GM12878 (cell line): Measurements from ENCODE around the gene NTM. TPM values are rescaled to one million over a fixed set of nuclear protein-coding genes. Genes with fewer than 3 reads are reported as not detected.

Experiments
- ATAC-seq: fragments of 200-7000 bp; cut with Tn5 transposase; 3 replicates; pipeline ENCODE4 v1.9.1; 2020; ENCODE audit warnings: mild to moderate bottlenecking, moderate library complexity
- BruUV-seq: library from RNA; stranded (reverse); fragments of 400-500 nt; replicated peaks from 2 replicates; lab custom pipeline; 2021; lab: Mats Ljungman, UMichigan
- CTCF ChIA-PET: fragments of 300-600 bp; sonication (Branson Sonifier 250); formaldehyde crosslinking; extraction: SDS; loops from one replicate; lab custom pipeline; 2021; ENCODE audit warnings: inconsistent platforms; lab: Yijun Ruan, JAX
- POLR2A ChIA-PET: fragments of 350-600 bp; formaldehyde crosslinking; extraction: SDS; loops from one replicate; lab custom pipeline; 2021; ENCODE audit warnings: inconsistent platforms; lab: Charles Lee
- RAD21 ChIA-PET: fragments of 300-600 bp; sonication (Branson Sonifier 250); formaldehyde crosslinking; loops from one replicate; lab custom pipeline; 2023; ENCODE audit warnings: antibody characterized with exemption; ENCODE audit not compliant: unreplicated experiment; lab: Charles Lee
- SMC1A ChIA-PET: fragments of 300-600 bp; sonication (Branson Sonifier 250); formaldehyde crosslinking; loops from one replicate; lab custom pipeline; 2023; ENCODE audit not compliant: unreplicated experiment, uncharacterized antibody; lab: Charles Lee
- DNase-seq: peaks from one replicate; pipeline ENCODE4 v3.0.0-alpha.2; 2011; ENCODE audit warnings: low read depth, low spot score
- FAIRE-seq: peaks from 3 replicates; lab custom pipeline; 2011; peaks lifted over from hg19 to GRCh38; lab: Jason Lieb, UNC
- H2AFZ ChIP-seq: 2 replicates; pipeline ENCODE4 v1.6.0; 2011; ENCODE audit warnings: low read depth, low read length, control low read depth; ENCODE audit not compliant: control insufficient read depth
- H3K27ac ChIP-seq: 2 replicates; pipeline ENCODE4 v1.5.1; 2011; ENCODE audit warnings: control low read depth; ENCODE audit not compliant: control insufficient read depth, insufficient read depth
- H3K27me3 ChIP-seq, 2 experiments: replicated peaks in 1 of 2; 2 replicates each; pipeline versions ENCODE4 v1.6.0 to v1.6.1; 2011; ENCODE audit warnings: low read length in 1 of 2; ENCODE audit not compliant: control insufficient read depth in 2 of 2, insufficient read depth in 2 of 2
- H3K36me3 ChIP-seq, 2 experiments: 2 replicates each; pipeline ENCODE4 v1.5.1; 2011; ENCODE audit warnings: low read length in 1 of 2; ENCODE audit not compliant: control insufficient read depth in 2 of 2, insufficient read depth in 2 of 2
- H3K4me1 ChIP-seq: 2 replicates; pipeline ENCODE4 v1.6.1; 2011; ENCODE audit warnings: mild to moderate bottlenecking, low read length, moderate library complexity, mixed read lengths; ENCODE audit not compliant: control insufficient read depth, insufficient read depth
- H3K4me2 ChIP-seq: 2 replicates; pipeline ENCODE4 v1.6.0; 2011; ENCODE audit warnings: control low read depth; ENCODE audit not compliant: control insufficient read depth, insufficient read depth
- H3K4me3 ChIP-seq: fragments of 200-600 bp; sonication (generic); 2 replicates; pipeline ENCODE4 v1.5.1; 2016
- H3K79me2 ChIP-seq: 2 replicates; pipeline ENCODE4 v1.6.0; 2011; ENCODE audit warnings: low read length; ENCODE audit not compliant: control insufficient read depth, insufficient read depth
- H3K9ac ChIP-seq: 2 replicates; pipeline ENCODE4 v1.8.0; 2011; ENCODE audit warnings: low read length, control low read depth, mixed read lengths; ENCODE audit not compliant: control insufficient read depth, insufficient read depth
- H3K9me3 ChIP-seq: replicated peaks from 3 replicates; pipeline ENCODE4 v1.5.1; 2011; ENCODE audit warnings: mild to moderate bottlenecking, low read length; ENCODE audit not compliant: control insufficient read depth, insufficient read depth
- H4K20me1 ChIP-seq: 2 replicates; pipeline ENCODE4 v1.6.0; 2011; ENCODE audit not compliant: control insufficient read depth, insufficient read depth
- BCL11A ChIP-seq: IDR thresholded peaks from 2 replicates; pipeline ENCODE4 v1.6.1; 2011; ENCODE audit warnings: low read depth, low read length
- BMI1 ChIP-seq: fragments of 450-650 bp; IDR thresholded peaks from 2 replicates; pipeline ENCODE4 v1.6.1; 2016; ENCODE audit warnings: mild to moderate bottlenecking, moderate library complexity, borderline replicate concordance
- EED ChIP-seq: sonication (generic); IDR thresholded peaks from 2 replicates; pipeline ENCODE4 v1.6.1; 2016; ENCODE audit warnings: antibody characterized with exemption, low read depth
- ESRRA ChIP-seq: IDR thresholded peaks from 2 replicates; pipeline ENCODE4 v1.6.1; 2012; ENCODE audit warnings: mild to moderate bottlenecking, low read length, improper control_type of control experiment
- FOXK2 ChIP-seq: fragments of 450-650 bp; IDR thresholded peaks from 2 replicates; pipeline ENCODE4 v1.6.1; 2017; ENCODE audit warnings: mild to moderate bottlenecking, moderate library complexity
- KAT2A ChIP-seq: conservative IDR thresholded peaks from 2 replicates; pipeline ENCODE4 v1.6.1; 2011; ENCODE audit warnings: low read depth, low read length; ENCODE audit not compliant: control insufficient read depth
- NFIC ChIP-seq: IDR thresholded peaks from 2 replicates; pipeline ENCODE4 v1.6.1; 2012; ENCODE audit warnings: low read depth, mild to moderate bottlenecking, inconsistent platforms, low read length, moderate library complexity
- PAX8 ChIP-seq: fragments of 450-650 bp; IDR thresholded peaks from 2 replicates; pipeline ENCODE4 v1.6.1; 2017; ENCODE audit warnings: mild to moderate bottlenecking, moderate library complexity
- PML ChIP-seq: IDR thresholded peaks from 2 replicates; pipeline ENCODE4 v1.6.1; 2012; ENCODE audit warnings: low read length, inconsistent platforms
- POLR2A ChIP-seq: IDR thresholded peaks from 2 replicates; pipeline ENCODE4 v1.6.1; 2011; ENCODE audit warnings: low read depth, mild to moderate bottlenecking, low read length
- RCOR1 ChIP-seq: conservative IDR thresholded peaks from 2 replicates; pipeline ENCODE4 v1.6.1; 2012; ENCODE audit warnings: low read depth, low read length, improper control_type of control experiment
- SMAD1 ChIP-seq: fragments of 450-650 bp; IDR thresholded peaks from 2 replicates; pipeline ENCODE4 v1.6.1; 2018; ENCODE audit warnings: mild to moderate bottlenecking, low read depth; ENCODE audit not compliant: partially characterized antibody
- YY1 ChIP-seq: IDR thresholded peaks from 2 replicates; pipeline ENCODE4 v1.6.1; 2011; ENCODE audit warnings: low read depth, mild to moderate bottlenecking, low read length
- ZBTB4 ChIP-seq: fragments of 450-650 bp; formaldehyde crosslinking; IDR thresholded peaks from 2 replicates; pipeline ENCODE4 v1.4.0; 2022; ENCODE audit warnings: mild to moderate bottlenecking, moderate library complexity
- WGBS: methylation state at CpG from one replicate; pipeline ENCODE4 v1.1.6; 2016; ENCODE audit warnings: low lambda C conversion rate; ENCODE audit not compliant: insufficient replicate concordance, insufficient coverage; ENCODE audit errors: missing lambda C conversion rate; 5-methylcytosine and 5-hydroxymethylcytosine counted together
- in situ Hi-C: fragments of 300-500 bp; cut with MboI; formaldehyde crosslinking; loops from 9 replicates; pipeline ENCODE4 v1.14.3; 2018; ENCODE audit warnings: mixed read lengths
- intact Hi-C: fragments of 100-400 bp; cut with micrococcal nuclease; formaldehyde crosslinking; loops from one replicate; pipeline ENCODE4 v1.14.2; 2022; ENCODE audit not compliant: unreplicated experiment
- polyA plus RNA-seq, 11 experiments: library from polyadenylated mRNA; depleted of rRNA in 4 of 11; unstranded in 6 of 11; stranded (reverse) in 5 of 11; fragments of >200 nt; fragmentation: Nextera tagmentation in 4 of 11; fragmentation: Illumina TruSeq in 1 of 11; extraction: Ambion mirVana in 4 of 11; extraction: Trizol in 1 of 11; gene quantifications; 1 replicate in 1 of 11; 2 replicates in 10 of 11; pipeline versions ENCODE4 v1.2.1 to v1.2.3, GENCODE V29; 2011 to 2016; ENCODE audit warnings: inconsistent platforms in 2 of 11, missing spikeins in 2 of 11, low read depth in 1 of 11
- total RNA-seq, 4 experiments: library from RNA; depleted of rRNA in 3 of 4; stranded (reverse); fragments of >200 nt in 3 of 4; fragmentation: Illumina TruSeq in 1 of 4; extraction: Trizol in 1 of 4; gene quantifications; 2 replicates each; pipeline versions ENCODE4 v1.2.1 to v1.2.3, GENCODE V29; 2013 to 2021
- TF ChIP-seq, protein P1 (sequence below): IDR thresholded peaks from 2 replicates; pipeline ENCODE4 v1.6.1; 2011; ENCODE audit warnings: low read depth, low read length, improper control_type of control experiment, borderline replicate concordance
- TF ChIP-seq, protein P2 (sequence below): IDR thresholded peaks from 2 replicates; pipeline ENCODE4 v1.6.1; 2012; ENCODE audit warnings: low read depth, low read length, improper control_type of control experiment

NTM gene
- total and polyA plus RNA-seq, 10 of the 15 experiments (the other 5 are each of a cell fraction or from before 2014, with no cell fraction given) = not detected

DNA sequence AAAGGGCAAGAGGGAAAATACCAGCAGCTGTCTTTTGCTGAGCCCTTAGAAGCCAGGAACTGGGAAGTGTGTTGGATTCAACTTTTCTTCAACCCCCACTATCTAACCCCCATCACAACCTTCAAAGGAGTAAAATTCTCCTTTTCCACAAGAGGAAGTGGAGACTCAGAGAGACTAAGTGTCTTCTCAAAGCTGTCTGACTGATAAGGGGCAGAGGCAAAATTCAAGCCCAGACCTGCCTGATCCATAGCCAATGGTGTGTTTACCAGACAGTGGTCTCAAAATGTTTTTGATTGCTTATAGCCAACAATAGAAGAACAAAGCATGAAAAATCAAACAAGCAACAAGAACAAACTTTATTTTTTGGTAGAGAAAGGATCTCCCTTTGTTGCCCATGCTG lies 707.0 kb downstream of the NTM start (continued):
- TF ChIP-seq, protein P1, sequence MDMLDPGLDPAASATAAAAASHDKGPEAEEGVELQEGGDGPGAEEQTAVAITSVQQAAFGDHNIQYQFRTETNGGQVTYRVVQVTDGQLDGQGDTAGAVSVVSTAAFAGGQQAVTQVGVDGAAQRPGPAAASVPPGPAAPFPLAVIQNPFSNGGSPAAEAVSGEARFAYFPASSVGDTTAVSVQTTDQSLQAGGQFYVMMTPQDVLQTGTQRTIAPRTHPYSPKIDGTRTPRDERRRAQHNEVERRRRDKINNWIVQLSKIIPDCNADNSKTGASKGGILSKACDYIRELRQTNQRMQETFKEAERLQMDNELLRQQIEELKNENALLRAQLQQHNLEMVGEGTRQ = no peak
- TF ChIP-seq PML (no peak), KAT2A (no peak), ZBTB4 (CRISPR knock-in tag) (no peak), NFIC (no peak), RCOR1 (no peak), POLR2A (no peak), PAX8 (no peak)

GRCh38 chr11:132078264-132079076 lies 708.1 kb downstream of the NTM start:
- ChIA-PET SMC1A (no interaction called here), CTCF (no interaction called here), RAD21 (no interaction called here), POLR2A (no interaction called here)
- no peaks in the 10 kb centered on the region for H3K9me3 ChIP-seq
- H3K9ac ChIP-seq = no peak overlapping the region
- H4K20me1 ChIP-seq = no peaks in the 10 kb centered on the region
- DNase-seq = no peak
- intact Hi-C loops = no loop called here
- in situ Hi-C loops = no loop called here
- WGBS = 26% methylated on average over 17 of the region's 17 CpGs
- no peak for ATAC-seq
- FAIRE-seq = no peak
- no peaks in the 10 kb centered on the region for H3K4me1 ChIP-seq
- no peak overlapping the region for H3K4me3 ChIP-seq
- H3K27me3 ChIP-seq = no peaks in the 10 kb centered on the region
- H3K4me2 ChIP-seq = no peak overlapping the region
- no TSS peak for BruUV-seq
- TF ChIP-seq FOXK2 (no peak), EED (no peak), ESRRA (no peak), PML (no peak), BCL11A (no peak), SMAD1 (no peak), BMI1 (no peak), YY1 (no peak)
- TF ChIP-seq, protein P2, sequence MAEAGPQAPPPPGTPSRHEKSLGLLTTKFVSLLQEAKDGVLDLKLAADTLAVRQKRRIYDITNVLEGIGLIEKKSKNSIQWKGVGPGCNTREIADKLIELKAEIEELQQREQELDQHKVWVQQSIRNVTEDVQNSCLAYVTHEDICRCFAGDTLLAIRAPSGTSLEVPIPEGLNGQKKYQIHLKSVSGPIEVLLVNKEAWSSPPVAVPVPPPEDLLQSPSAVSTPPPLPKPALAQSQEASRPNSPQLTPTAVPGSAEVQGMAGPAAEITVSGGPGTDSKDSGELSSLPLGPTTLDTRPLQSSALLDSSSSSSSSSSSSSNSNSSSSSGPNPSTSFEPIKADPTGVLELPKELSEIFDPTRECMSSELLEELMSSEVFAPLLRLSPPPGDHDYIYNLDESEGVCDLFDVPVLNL = no peak
- H3K36me3 ChIP-seq = no peaks in the 10 kb centered on the region
- H2AFZ ChIP-seq = no peak overlapping the region
- no peak overlapping the region for H3K27ac ChIP-seq
- no peaks in the 10 kb centered on the region for H3K79me2 ChIP-seq
